GM18526 (cell line): ENCODE results near the gene APAF1.

Source experiments
- POLR2A ChIP-seq: IDR thresholded peaks from 3 replicates; pipeline ENCODE4 v1.6.1; 2011; ENCODE audit not compliant: insufficient read length; ENCODE audit errors: extremely low read depth

The APAF1 gene

GRCh38 chr12:98757455-98757854, 112.4 kb downstream of the APAF1 start:
- no peak for TF ChIP-seq POLR2A

- TF ChIP-seq POLR2A, result no peak
Measured at GRCh38 chr12:98758331-98758730, 113.2 kb downstream of the APAF1 start.

DNA sequence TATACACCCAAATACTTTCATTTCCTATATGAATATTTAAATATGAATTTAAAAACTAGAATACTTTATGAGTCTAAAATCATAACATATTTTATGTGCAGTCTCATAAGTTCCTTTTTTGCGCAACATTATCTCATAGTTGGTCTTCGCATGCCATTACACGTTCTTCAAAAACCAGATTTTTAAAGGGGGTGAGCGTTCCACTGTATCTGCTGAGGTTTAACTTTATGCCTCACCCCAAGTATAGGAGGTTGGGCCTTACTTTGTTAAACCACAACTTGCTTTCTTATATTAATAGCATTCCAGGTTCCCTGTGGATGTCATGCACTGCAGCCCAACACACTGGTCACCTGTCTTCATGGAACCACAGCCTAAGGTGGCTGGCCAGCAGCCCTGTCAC, 118.6 kb downstream of the APAF1 start:
- TF ChIP-seq POLR2A, result no peak

DNA sequence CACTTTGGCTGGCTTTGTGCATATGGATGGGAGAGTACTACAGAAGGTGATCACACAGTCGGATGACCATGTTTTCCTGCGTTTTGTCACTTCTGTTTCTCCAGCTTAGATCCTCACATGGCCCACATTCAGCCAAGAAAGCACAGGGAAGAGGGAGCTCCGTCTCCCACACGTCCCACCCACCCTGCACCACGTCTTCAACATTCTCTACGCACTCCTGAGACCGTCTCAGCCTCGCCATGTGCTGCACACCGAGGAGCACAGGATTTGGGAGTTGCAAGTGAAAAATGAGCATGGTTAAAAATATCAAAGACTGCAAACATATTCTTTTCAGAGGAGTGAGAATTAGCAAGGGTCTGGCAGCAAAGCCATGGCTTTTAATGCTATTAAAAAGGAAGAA, 122.2 kb downstream of the APAF1 start:
- TF ChIP-seq POLR2A, result no peak

DNA sequence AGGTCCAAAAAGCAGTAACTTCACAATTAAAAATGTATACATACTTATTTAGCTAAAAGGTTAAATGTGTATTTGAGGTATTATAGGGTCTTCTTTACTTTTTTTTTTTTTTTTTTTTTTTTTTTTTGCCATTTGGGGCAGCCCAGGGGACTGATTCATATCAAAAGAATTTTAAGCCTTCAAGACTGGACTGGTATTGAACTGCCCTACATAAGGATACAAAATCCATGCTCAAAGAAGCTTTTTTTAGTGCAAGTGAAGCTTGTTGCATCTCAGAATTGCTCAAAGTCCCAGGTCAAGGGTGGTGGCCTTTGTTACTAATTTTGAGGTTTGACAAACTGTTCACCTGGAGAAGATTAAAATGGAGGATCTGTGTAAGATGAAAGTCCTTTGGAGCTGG, 124.0 kb downstream of the APAF1 start:
- no peak for TF ChIP-seq POLR2A

DNA sequence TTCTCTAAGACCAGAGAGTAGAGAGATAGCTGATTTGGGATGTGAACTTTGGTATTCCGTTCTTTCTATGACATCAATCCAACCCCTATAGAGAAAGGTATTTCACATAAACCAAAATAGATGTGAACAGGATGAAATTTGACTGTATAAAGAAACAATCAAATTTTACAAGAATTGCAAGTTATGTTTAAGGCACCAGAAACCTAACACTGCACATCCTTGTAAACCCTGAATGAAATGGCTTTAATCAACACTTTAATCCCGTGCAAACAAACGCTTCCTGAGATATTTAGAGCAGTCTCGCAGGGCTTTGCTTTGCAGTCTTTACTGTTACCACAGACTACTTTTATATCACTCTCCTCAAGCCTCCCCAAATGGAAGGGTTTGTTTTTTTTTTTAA, 125.1 kb downstream of the APAF1 start:
- TF ChIP-seq POLR2A, result no peak

DNA sequence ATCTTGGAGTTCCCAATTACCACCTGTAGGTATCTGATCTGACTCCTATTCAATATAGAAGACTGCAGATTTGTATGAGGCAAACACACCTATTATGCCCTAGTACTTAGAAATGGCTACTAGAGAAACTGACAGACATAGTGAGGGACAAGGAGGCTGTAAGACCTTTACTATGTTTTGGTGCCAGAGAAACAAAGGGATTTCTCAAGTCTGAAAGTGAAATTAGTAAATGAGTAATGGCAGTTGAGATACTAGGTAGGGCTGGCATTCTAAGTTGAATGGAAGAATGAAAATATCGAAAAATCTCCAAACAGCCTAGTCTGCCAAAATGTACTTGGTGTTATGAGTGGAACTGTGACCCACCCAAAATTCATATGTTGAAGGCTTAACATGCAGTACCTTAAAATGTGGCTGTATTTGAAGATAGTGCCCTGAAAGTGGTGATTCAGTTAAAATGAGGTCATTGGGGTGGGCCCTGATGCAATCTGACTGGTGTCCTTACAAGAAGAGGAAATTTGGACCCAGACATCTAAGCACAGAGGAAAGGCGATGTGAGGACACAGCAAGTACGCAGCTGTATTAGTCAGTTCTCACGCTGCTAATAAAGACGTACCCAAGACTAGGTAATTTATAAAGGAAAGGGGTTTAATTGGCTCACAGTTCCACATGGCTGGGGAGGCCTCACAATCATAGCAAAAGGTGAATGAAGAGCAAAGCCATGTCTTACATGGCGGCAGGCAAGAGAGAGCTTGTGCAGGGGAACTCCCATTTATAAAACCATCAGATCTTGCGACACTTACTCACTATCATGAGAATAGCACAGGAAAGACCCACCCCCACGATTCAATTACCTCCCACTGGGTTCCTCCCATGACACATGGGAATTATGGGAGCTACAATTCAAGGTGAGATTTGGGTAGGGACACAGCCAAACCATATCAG, 127.0 kb downstream of the APAF1 start:
- no peak for TF ChIP-seq POLR2A

DNA sequence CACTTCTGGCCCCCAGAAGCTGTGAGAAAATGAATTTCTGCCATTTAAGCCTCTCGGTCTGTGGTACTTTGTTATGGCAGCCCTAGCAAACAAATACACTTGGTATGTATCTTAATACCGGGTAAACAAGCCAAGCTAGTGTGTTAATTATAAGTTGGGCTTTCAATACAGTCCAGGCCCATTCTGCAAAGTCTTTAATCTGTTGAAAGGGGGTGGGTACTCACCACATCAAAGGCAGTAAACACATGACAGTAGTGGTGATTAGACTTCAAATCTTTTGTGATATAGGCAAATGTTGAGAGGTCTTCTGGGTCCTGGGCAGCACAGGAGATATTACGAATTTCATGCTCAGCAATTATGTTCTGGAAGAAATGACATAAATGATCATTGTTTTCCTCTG, 127.7 kb downstream of the APAF1 start:
- no peak for TF ChIP-seq POLR2A

- no peak for TF ChIP-seq POLR2A
Measured at GRCh38 chr12:98780261-98780660, 135.2 kb downstream of the APAF1 start.

GRCh38 chr12:98783420-98783819, 138.3 kb downstream of the APAF1 start:
- TF ChIP-seq POLR2A, result no peak
